Muscle layer of duodenum (tissue), 2 donors: Measurements from ENCODE around the gene FAM161B.

Experiments used
- H3K27ac ChIP-seq: one replicate; pipeline ENCODE4 v1.7.0; 2013; ENCODE audit warnings: mild to moderate bottlenecking, low read length
- H3K27me3 ChIP-seq: one replicate; pipeline ENCODE4 v1.7.0; 2013; ENCODE audit warnings: low read depth, mild to moderate bottlenecking, control low read depth, low read length
- H3K36me3 ChIP-seq, 2 donors: one replicate each; pipeline ENCODE4 v1.7.0; 2013; ENCODE audit warnings: low read length in 2 of 2, control low read depth in 1 of 2, mild to moderate bottlenecking in 1 of 2; ENCODE audit not compliant: insufficient read depth in 2 of 2, control insufficient read depth in 1 of 2
- H3K4me1 ChIP-seq, 2 donors: one replicate each; pipeline ENCODE4 v1.7.0; 2013; ENCODE audit warnings: low read length in 2 of 2, mild to moderate bottlenecking in 2 of 2, control low read depth in 1 of 2, moderate library complexity in 1 of 2; ENCODE audit not compliant: insufficient read depth in 2 of 2, control insufficient read depth in 1 of 2
- H3K4me3 ChIP-seq, 2 donors: one replicate each; pipeline ENCODE4 v1.7.0; 2013; ENCODE audit warnings: low read length in 2 of 2, low read depth in 1 of 2, mild to moderate bottlenecking in 1 of 2
- H3K9me3 ChIP-seq, 2 donors: one replicate each; pipeline ENCODE4 v1.7.0; 2013; ENCODE audit warnings: low read length in 2 of 2, control low read depth in 1 of 2, mild to moderate bottlenecking in 1 of 2; ENCODE audit not compliant: control insufficient read depth in 1 of 2
- donor health status: healthy.

FAM161B gene

GRCh38 chr14:73889376-73889775 lies 60.5 kb downstream of the FAM161B start:
- Histone ChIP-seq H3K4me3 (no peak overlapping the region), H3K27me3 (no peaks in the 10 kb centered on the region), H3K27ac (no peak overlapping the region), H3K9me3 (no peaks in the 10 kb centered on the region), H3K4me1 (peaks cover 10 to 13% of the 10 kb centered on the region in 2 donors), H3K36me3 (peaks cover 12 to 15% of the 10 kb centered on the region in 2 donors)

- H3K4me3 ChIP-seq, result no peak overlapping the region
- peaks cover 10 to 13% of the 10 kb centered on the region in 2 donors for H3K4me1 ChIP-seq
- no peak overlapping the region for H3K27ac ChIP-seq
- peaks cover 8 to 11% of the 10 kb centered on the region in 2 donors for H3K36me3 ChIP-seq
- no peaks in the 10 kb centered on the region for H3K27me3 ChIP-seq
- no peaks in the 10 kb centered on the region for H3K9me3 ChIP-seq
Observed at GRCh38 chr14:73888971-73889370, 60.9 kb downstream of the FAM161B start.

GRCh38 chr14:73888460-73888725 lies 61.5 kb downstream of the FAM161B start:
- Histone ChIP-seq H3K27me3 (no peaks in the 10 kb centered on the region), H3K27ac (no peak overlapping the region), H3K4me3 (peak overlapping the region in 1 of 2 donors; percentile 87), H3K4me1 (peaks cover 10 to 13% of the 10 kb centered on the region in 2 donors), H3K9me3 (no peaks in the 10 kb centered on the region), H3K36me3 (peaks cover 3 to 6% of the 10 kb centered on the region in 2 donors)

- H3K27me3 ChIP-seq, result no peaks in the 10 kb centered on the region
- peaks cover 0 to 6% of the 10 kb centered on the region in 2 donors for H3K36me3 ChIP-seq
- H3K9me3 ChIP-seq, result no peaks in the 10 kb centered on the region
- peak overlapping the region; percentile 87 to 95 for H3K4me3 ChIP-seq
- H3K4me1 ChIP-seq, result peaks cover 10 to 13% of the 10 kb centered on the region in 2 donors
- H3K27ac ChIP-seq, result peak overlapping the region; percentile 96
Observed at GRCh38 chr14:73887694-73888459, 62.0 kb downstream of the FAM161B start.

GRCh38 chr14:73887318-73887616 lies 62.6 kb downstream of the FAM161B start:
- Histone ChIP-seq H3K4me3 (peak overlapping the region; percentile 87 to 95), H3K27ac (peak overlapping the region; percentile 96), H3K9me3 (no peaks in the 10 kb centered on the region), H3K4me1 (peaks cover 10 to 13% of the 10 kb centered on the region in 2 donors), H3K36me3 (peaks cover 0 to 6% of the 10 kb centered on the region in 2 donors), H3K27me3 (no peaks in the 10 kb centered on the region)

- Histone ChIP-seq H3K4me3 (peak within 1 kb of the TSS; percentile 87 to 95), H3K4me1 (peaks cover 10 to 13% of the 10 kb centered on the region in 2 donors), H3K27me3 (no peaks in the 10 kb centered on the region), H3K27ac (peak within 1 kb of the TSS; percentile 96), H3K36me3 (peaks cover 0 to 6% of the 10 kb centered on the region in 2 donors), H3K9me3 (no peaks in the 10 kb centered on the region)
Observed at GRCh38 chr14:73886449-73887317, 63.2 kb downstream of the FAM161B start, which contains the start of gene ZNF410. TSS of gene ZNF410 (plus strand) at chr14:73886859. CDS start at chr14:73892176, 5,317 bp downstream.

- H3K36me3 ChIP-seq, result peaks cover 6 to 7% of the 10 kb centered on the region in 2 donors
- H3K27me3 ChIP-seq, result no peaks in the 10 kb centered on the region
- H3K9me3 ChIP-seq, result no peaks in the 10 kb centered on the region
- H3K4me1 ChIP-seq, result peaks cover 10 to 13% of the 10 kb centered on the region in 2 donors
- H3K4me3 ChIP-seq, result no peak overlapping the region
- H3K27ac ChIP-seq, result no peak overlapping the region
Observed at GRCh38 chr14:73884438-73885190, 65.3 kb downstream of the FAM161B start.
